Mucosa of descending colon (tissue), 3 donors: ENCODE data around the gene PRAF2. TPM values are rescaled to one million over a fixed set of nuclear protein-coding genes. Genes with fewer than 3 reads are reported as not detected.

ENCODE experiments used
- ATAC-seq: fragments of 200-7000 bp; cut with Tn5 transposase; one replicate; pipeline ENCODE4 v1.9.1; 2020; ENCODE audit warnings: mild to moderate bottlenecking, moderate library complexity
- DNase-seq, 3 donors: peaks; one replicate each; pipeline ENCODE4 v3.0.0-alpha.2; 2020
- H3K36me3 ChIP-seq: fragments of 200-600 bp; one replicate; pipeline ENCODE4 v1.8.0; 2021; ENCODE audit warnings: low read depth, mild to moderate bottlenecking
- H3K4me1 ChIP-seq: fragments of 200-600 bp; one replicate; pipeline ENCODE4 v1.8.0; 2021; ENCODE audit warnings: low read depth, mild to moderate bottlenecking
- H3K4me3 ChIP-seq: fragments of 200-600 bp; one replicate; pipeline ENCODE4 v1.8.0; 2021; ENCODE audit warnings: mild to moderate bottlenecking
- H3K9me3 ChIP-seq: fragments of 200-600 bp; one replicate; pipeline ENCODE4 v1.8.0; 2021; ENCODE audit warnings: mild to moderate bottlenecking
- CTCF ChIP-seq: fragments of 200-600 bp; IDR thresholded peaks from one replicate; pipeline ENCODE4 v1.8.0; 2022; ENCODE audit warnings: antibody characterized with exemption, mild to moderate bottlenecking
- intact Hi-C, 2 donors: fragments of 100-400 bp; cut with DNase I in 1 of 2; cut with micrococcal nuclease in 1 of 2; formaldehyde crosslinking; loops; one replicate each; pipeline versions ENCODE4 v1.11.0 to v1.11.1; 2022; cut with DNase I, micrococcal nuclease
- long read RNA-seq, 2 donors: library from polyadenylated mRNA; unstranded; transcript quantifications; one replicate each; pipeline ENCODE4 v2.0.0, GENCODE V29; 2019 to 2021
- total RNA-seq, 3 donors: library from RNA; stranded (reverse); fragmentation: NEBNext Ultra II Directional in 2 of 3; extraction: Animal tissue kit (Norgen Biotek cat#: 25700) in 2 of 3; gene quantifications; one replicate each; pipeline versions ENCODE4 v1.2.1 to v1.2.4, GENCODE V29; 2021 to 2023
- donor health status: DM: no; HTN: no; CAD: no; lungs with moderate emphysema.
- donor health status: DM: no; HTN: no; CAD: no.
- donor health status: DM: no; HTN: yes; CAD: no.

The PRAF2 gene
- 10 to 100 TPM in 1 of 3 donors, 1 to 10 TPM in 2; 3.9 to 18.7 (median 8.1) TPM for total RNA-seq
- long read RNA-seq, donor 1, transcript PRAF2-202 (3 exons, 1,334 nt): major isoform, 14 of 20 reads
- long read RNA-seq, donor 1, partial matches to known transcripts: 4 of 20 reads
- long read RNA-seq, donor 1, other reads (novel, unspliced or antisense): 1 of 20 reads
- long read RNA-seq, donor 2, partial matches to known transcripts: 0 of 2 reads
- long read RNA-seq, donor 2, other reads (novel, unspliced or antisense): 0 of 2 reads

GRCh38 chrX:49073601-49074575, at the start of gene PRAF2:
TSS of gene PRAF2 (minus strand) at chrX:49074002. CDS start at chrX:49073987, 15 bp downstream.
- H3K4me1 ChIP-seq: no peaks in the 10 kb centered on the region
- H3K9me3 ChIP-seq: no peaks in the 10 kb centered on the region
- no peaks in the 10 kb centered on the region for H3K36me3 ChIP-seq
- intact Hi-C loops: no loop called here
- no peak within 1 kb of the TSS for H3K4me3 ChIP-seq
- DNase-seq: peak; percentile 92 to 95 (median 93)
- peak; percentile 94 for ATAC-seq
- no peak for TF ChIP-seq CTCF

GRCh38 chrX:49122499-49122898, 48.7 kb upstream of the PRAF2 start:
- DNase-seq (no peak), ATAC-seq (no peak)
- TF ChIP-seq CTCF: no peak
- H3K4me1 ChIP-seq: no peaks in the 10 kb centered on the region
- H3K4me3 ChIP-seq: no peak overlapping the region
- intact Hi-C loops: no loop called here
- H3K36me3 ChIP-seq: no peaks in the 10 kb centered on the region
- no peaks in the 10 kb centered on the region for H3K9me3 ChIP-seq

GRCh38 chrX:49120091-49120490, 46.3 kb upstream of the PRAF2 start:
- ATAC-seq (no peak), DNase-seq (peak in 1 of 3 donors; percentile 33)
- Histone ChIP-seq H3K36me3 (no peaks in the 10 kb centered on the region), H3K4me3 (no peak overlapping the region), H3K9me3 (no peaks in the 10 kb centered on the region), H3K4me1 (no peaks in the 10 kb centered on the region)
- no peak for TF ChIP-seq CTCF
- intact Hi-C loops: no loop called here

- Histone ChIP-seq H3K36me3 (no peaks in the 10 kb centered on the region), H3K4me3 (no peak overlapping the region), H3K9me3 (no peaks in the 10 kb centered on the region), H3K4me1 (no peaks in the 10 kb centered on the region)
- no peak for TF ChIP-seq CTCF
- intact Hi-C loops: no loop called here
- DNase-seq (no peak), ATAC-seq (no peak)
Measured at GRCh38 chrX:49117581-49117980, 43.8 kb upstream of the PRAF2 start.

GRCh38 chrX:49116716-49117115, 42.9 kb upstream of the PRAF2 start:
- H3K36me3 ChIP-seq: no peaks in the 10 kb centered on the region

More at GRCh38 chrX:49116716-49117115, 42.9 kb upstream of the PRAF2 start:
- no peak for TF ChIP-seq CTCF
- no peak overlapping the region for H3K4me3 ChIP-seq
- no peak for DNase-seq
- no peak for ATAC-seq
- no peaks in the 10 kb centered on the region for H3K9me3 ChIP-seq
- no peaks in the 10 kb centered on the region for H3K4me1 ChIP-seq
- intact Hi-C loops: no loop called here
